ENCODE measurements around the gene FAM83D.

Gene FAM83D

GRCh38 chr20:38979434-38979833 lies 53.2 kb downstream of the FAM83D start:
- no peaks in the 10 kb centered on the region for H3K9me3 ChIP-seq (ENCODE audit: severe bottlenecking)
- no peak for TF ChIP-seq CTCF (IDR thresholded peaks at IDR 0.05; ENCODE audit: low read depth, low read length)
- H3K27me3 ChIP-seq (ENCODE audit: insufficient read depth, low read depth, severe bottlenecking) = no peaks in the 10 kb centered on the region
- H3K4me3 ChIP-seq (ENCODE audit: low read depth, low read length) = no peak overlapping the region
- peaks cover 3% of the 10 kb centered on the region for H3K36me3 ChIP-seq
- no peak overlapping the region for H3K27ac ChIP-seq
- DNase-seq = no peak

- H3K36me3 ChIP-seq = peaks cover 3% of the 10 kb centered on the region
Observed at GRCh38 chr20:38979842-38980241, 53.6 kb downstream of the FAM83D start.

GRCh38 chr20:38982291-38982690 lies 56.1 kb downstream of the FAM83D start:
- TF ChIP-seq CTCF (IDR thresholded peaks at IDR 0.05; ENCODE audit: low read depth, low read length) = no peak
- Histone ChIP-seq H3K27me3 (ENCODE audit: insufficient read depth, low read depth, severe bottlenecking) (no peaks in the 10 kb centered on the region), H3K36me3 (peaks cover 3% of the 10 kb centered on the region), H3K27ac (no peak overlapping the region), H3K4me3 (ENCODE audit: low read depth, low read length) (no peak overlapping the region), H3K9me3 (ENCODE audit: severe bottlenecking) (no peaks in the 10 kb centered on the region)
- DNase-seq = no peak

More at GRCh38 chr20:38979842-38980241, 53.6 kb downstream of the FAM83D start:
- no peak for TF ChIP-seq CTCF (IDR thresholded peaks at IDR 0.05; ENCODE audit: low read depth, low read length)
- Histone ChIP-seq H3K9me3 (ENCODE audit: severe bottlenecking) (no peaks in the 10 kb centered on the region), H3K27me3 (ENCODE audit: insufficient read depth, low read depth, severe bottlenecking) (no peaks in the 10 kb centered on the region), H3K4me3 (ENCODE audit: low read depth, low read length) (no peak overlapping the region), H3K27ac (no peak overlapping the region)
- no peak for DNase-seq

GRCh38 chr20:38985060-38985459 lies 58.8 kb downstream of the FAM83D start:
- no peak for DNase-seq
- Histone ChIP-seq H3K27me3 (ENCODE audit: insufficient read depth, low read depth, severe bottlenecking) (no peaks in the 10 kb centered on the region), H3K9me3 (ENCODE audit: severe bottlenecking) (no peaks in the 10 kb centered on the region), H3K4me3 (ENCODE audit: low read depth, low read length) (no peak overlapping the region), H3K27ac (no peak overlapping the region), H3K36me3 (peaks cover 12% of the 10 kb centered on the region)
- TF ChIP-seq CTCF (IDR thresholded peaks at IDR 0.05; ENCODE audit: low read depth, low read length) = no peak

GRCh38 chr20:38985603-38986170 lies 59.5 kb downstream of the FAM83D start:
- Histone ChIP-seq H3K4me3 (ENCODE audit: low read depth, low read length) (no peak overlapping the region), H3K27me3 (ENCODE audit: insufficient read depth, low read depth, severe bottlenecking) (no peaks in the 10 kb centered on the region), H3K36me3 (peaks cover 14% of the 10 kb centered on the region), H3K27ac (no peak overlapping the region), H3K9me3 (ENCODE audit: severe bottlenecking) (no peaks in the 10 kb centered on the region)
- no peak for DNase-seq
- TF ChIP-seq CTCF (IDR thresholded peaks at IDR 0.05; ENCODE audit: low read depth, low read length) = no peak

GRCh38 chr20:38986663-38987062 lies 60.4 kb downstream of the FAM83D start:
- H3K9me3 ChIP-seq (ENCODE audit: severe bottlenecking) = no peaks in the 10 kb centered on the region
- H3K4me3 ChIP-seq (ENCODE audit: low read depth, low read length) = no peak overlapping the region
- H3K27me3 ChIP-seq (ENCODE audit: insufficient read depth, low read depth, severe bottlenecking) = no peaks in the 10 kb centered on the region
- no peak for DNase-seq
- H3K36me3 ChIP-seq = peaks cover 14% of the 10 kb centered on the region
- no peak overlapping the region for H3K27ac ChIP-seq
- no peak for TF ChIP-seq CTCF (IDR thresholded peaks at IDR 0.05; ENCODE audit: low read depth, low read length)

Data from WERI-Rb-1 (cell line).